NCI-H510A treated with DMSO at 0.1 percent for 48 hours (cell line): ENCODE measurements around the gene ANAPC2.
A peak's percentile ranks its signal among the peaks of the same experiment; 100 is the strongest.

Source experiments
- DNase-seq: peaks from one replicate; lab custom pipeline; 2025; lab: John Stamatoyannopoulos, UW

The ANAPC2 gene

GRCh38 chr9:137161558-137162486 lies 26.5 kb downstream of the ANAPC2 start:
- no peak for DNase-seq

- peak; percentile 32 for DNase-seq
These were observed 27.4 kb downstream of the ANAPC2 start for GRCh38 chr9:137160716-137161557.

GRCh38 chr9:137160054-137160425 lies 28.3 kb downstream of the ANAPC2 start:
- no peak for DNase-seq

GRCh38 chr9:137159105-137160053 lies 29.0 kb downstream of the ANAPC2 start:
- DNase-seq = no peak

GRCh38 chr9:137158625-137159024 lies 29.7 kb downstream of the ANAPC2 start:
- DNase-seq = peak; percentile 11

GRCh38 chr9:137157618-137158415 lies 30.5 kb downstream of the ANAPC2 start:
- no peak for DNase-seq

GRCh38 chr9:137156567-137157375 lies 31.6 kb downstream of the ANAPC2 start:
- DNase-seq = no peak

GRCh38 chr9:137152844-137153405 lies 35.4 kb downstream of the ANAPC2 start:
- DNase-seq = no peak

- no peak for DNase-seq
These were observed 37.5 kb downstream of the ANAPC2 start for GRCh38 chr9:137150617-137151457.

GRCh38 chr9:137149942-137150616 lies 38.3 kb downstream of the ANAPC2 start:
- DNase-seq = no peak

- DNase-seq = no peak
These were observed 39.0 kb downstream of the ANAPC2 start for GRCh38 chr9:137149363-137149762.

- DNase-seq = peak; percentile 55
These were observed 39.7 kb downstream of the ANAPC2 start for GRCh38 chr9:137148661-137149060.

- DNase-seq = no peak
These were observed 40.1 kb downstream of the ANAPC2 start for GRCh38 chr9:137148242-137148641.

- no peak for DNase-seq
These were observed 40.6 kb downstream of the ANAPC2 start for GRCh38 chr9:137147793-137148160.

GRCh38 chr9:137147091-137147792 lies 41.1 kb downstream of the ANAPC2 start:
- no peak for DNase-seq

- no peak for DNase-seq
These were observed 41.8 kb downstream of the ANAPC2 start for GRCh38 chr9:137146527-137146918.

GRCh38 chr9:137145731-137146526 lies 42.4 kb downstream of the ANAPC2 start:
- DNase-seq = no peak
